Stimulated activated CD4-positive, alpha-beta T cell treated with anti-CD3 and anti-CD28 coated beads, Interleukin-2, amount 100 ng/mL, for 24 hours (primary cell): ENCODE results near the gene SYT9.

Experiments used
- DNase-seq, 2 donors: peaks; one replicate each; pipeline ENCODE4 v3.0.0-alpha.2; 2020

SYT9 gene, protein sequence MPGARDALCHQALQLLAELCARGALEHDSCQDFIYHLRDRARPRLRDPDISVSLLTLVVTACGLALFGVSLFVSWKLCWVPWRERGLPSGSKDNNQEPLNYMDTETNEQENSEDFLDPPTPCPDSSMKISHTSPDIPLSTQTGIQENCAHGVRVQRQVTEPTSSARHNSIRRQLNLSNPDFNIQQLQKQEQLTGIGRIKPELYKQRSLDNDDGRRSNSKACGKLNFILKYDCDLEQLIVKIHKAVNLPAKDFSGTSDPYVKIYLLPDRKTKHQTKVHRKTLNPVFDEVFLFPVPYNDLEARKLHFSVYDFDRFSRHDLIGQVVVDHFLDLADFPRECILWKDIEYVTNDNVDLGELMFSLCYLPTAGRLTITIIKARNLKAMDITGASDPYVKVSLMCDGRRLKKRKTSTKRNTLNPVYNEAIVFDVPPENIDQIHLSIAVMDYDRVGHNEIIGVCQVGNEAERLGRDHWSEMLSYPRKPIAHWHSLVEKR

DNA sequence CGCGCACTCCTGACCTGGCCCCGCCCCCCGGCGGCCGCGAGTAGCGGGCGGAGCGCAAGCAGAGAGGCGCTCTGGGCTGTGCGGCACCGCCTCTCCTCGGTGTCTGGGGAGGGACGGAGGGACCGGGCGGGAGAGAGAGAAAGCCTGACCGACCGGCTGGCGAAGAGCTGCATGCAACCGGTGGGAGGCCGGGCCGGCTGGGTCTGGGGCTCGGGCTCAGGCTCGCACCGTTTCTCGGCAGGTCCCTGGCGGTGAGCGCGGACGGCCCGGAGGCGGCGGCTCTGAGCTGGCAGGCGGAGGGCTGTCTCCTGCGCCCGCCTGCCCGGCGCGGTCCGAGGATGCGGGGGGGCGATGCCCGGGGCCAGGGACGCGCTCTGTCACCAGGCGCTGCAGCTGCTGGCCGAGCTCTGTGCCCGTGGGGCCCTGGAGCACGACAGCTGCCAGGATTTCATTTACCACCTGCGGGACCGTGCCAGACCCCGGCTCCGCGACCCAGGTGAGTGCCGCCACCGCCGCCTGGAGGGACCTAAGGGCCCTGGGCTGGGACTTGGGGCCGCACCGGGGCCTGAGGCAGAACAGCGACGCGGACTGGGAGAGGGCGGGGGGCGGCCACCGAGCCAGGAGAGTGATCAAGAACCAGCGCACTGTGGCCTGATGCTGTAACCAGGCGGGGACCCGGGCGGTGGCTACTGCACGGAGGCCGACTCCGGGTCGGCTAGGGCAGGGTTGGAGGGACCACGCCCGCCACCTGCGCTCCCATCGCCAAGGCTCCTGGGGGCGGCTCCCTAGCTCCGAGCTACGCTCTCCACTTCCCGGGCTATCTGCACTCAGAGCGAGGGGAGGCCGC lies at the start of gene SYT9:
TSS of gene SYT9 (plus strand) at position 69 of the 847 bp plus-strand sequence. CDS start at position 352, 283 bp downstream.
- peak in 1 of 2 donors; percentile 57 for DNase-seq

DNA sequence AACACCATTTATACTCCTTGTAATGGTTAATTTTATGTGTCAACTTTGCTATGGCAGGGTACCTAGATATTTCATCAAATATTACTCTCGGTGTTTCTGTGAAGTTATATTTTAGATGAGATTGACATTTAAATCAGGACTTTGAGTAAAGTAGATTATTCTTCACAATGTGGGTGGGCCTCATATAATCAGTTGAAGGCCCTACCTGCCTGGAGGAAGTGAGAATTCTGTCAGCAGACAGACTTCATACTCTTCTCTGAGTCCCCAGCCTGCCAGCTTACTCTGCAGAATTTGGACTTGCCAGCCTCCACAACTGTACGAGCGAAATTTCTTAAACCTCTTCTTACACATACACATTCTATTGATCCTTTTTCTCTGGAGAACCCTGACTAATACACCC lies 49.3 kb upstream of the SYT9 start:
- no peak for DNase-seq

DNA sequence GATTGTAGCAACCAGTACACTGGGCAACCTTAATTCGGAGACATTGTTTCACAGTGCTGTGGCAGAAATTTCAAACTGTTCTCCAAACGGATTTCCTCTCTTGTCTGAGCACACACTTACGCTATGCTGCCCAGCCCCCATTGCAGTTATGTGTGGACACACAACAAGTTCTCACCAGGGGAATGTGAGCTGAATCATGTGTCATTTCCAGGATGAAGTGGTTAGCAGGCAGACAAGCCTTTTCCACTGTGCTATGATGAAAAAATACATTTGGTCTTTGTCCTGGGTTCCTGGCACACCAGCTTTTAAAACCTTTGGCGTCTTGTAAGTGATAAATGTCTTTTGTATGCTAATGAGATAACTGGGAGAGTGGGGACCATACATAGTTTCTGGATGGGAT lies 46.9 kb upstream of the SYT9 start:
- no peak for DNase-seq

DNA sequence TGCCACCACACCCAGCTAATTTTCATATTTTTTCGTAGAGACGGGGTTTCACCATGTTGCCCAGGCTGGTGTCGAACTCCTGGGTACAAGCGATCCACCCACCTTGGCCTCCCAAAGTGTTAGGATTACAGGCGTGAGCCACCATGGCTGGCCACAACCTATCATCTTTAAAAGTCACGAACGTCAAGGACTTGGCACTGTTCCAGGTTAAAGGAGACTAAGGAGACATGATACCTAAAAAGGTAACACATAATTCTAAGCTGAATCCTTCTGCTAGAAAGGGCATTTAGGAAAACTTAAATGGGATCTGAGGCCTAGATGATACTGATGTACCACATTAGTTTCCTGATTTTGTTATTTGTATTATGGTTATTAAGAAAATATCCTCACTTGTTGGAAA lies 43.3 kb upstream of the SYT9 start:
- no peak for DNase-seq

DNA sequence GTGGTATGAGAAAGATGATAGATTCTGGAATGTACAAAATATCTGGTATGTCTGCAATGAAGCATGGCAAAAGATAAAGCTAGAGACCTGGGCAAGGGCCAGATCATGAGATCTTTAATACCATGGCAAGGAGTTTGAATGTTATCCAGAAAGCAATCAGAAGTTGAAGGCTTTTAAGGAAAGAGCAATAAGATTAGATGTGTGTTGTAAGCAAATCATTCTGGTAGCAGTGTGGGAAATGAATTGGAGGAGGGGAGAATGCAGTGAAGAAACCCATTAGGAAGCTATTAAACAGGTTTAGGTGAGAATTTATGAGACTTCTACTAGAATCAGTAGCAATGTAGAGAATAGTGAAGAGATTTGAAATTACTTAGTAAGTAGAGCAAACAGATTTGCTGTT lies 32.2 kb upstream of the SYT9 start:
- no peak for DNase-seq

DNA sequence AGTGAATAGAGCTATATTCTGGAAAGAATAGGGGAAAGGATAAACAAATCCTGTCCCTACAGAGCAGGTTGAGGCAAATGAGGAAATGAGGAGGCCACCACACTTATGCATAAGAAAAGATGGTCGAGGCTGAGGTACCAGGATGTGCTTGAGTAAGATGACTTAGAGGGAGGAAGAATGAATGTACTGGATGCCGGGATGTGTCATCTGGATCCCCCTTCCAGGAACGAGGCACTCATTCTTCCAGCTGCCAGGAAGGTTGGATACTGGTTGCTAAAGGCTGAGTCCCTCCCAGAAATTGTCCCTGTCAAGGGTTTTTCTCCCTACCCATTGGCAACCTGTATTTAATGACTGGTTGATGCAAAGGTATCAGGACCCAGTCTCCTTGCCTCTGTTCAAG lies 31.1 kb upstream of the SYT9 start:
- DNase-seq = no peak

DNA sequence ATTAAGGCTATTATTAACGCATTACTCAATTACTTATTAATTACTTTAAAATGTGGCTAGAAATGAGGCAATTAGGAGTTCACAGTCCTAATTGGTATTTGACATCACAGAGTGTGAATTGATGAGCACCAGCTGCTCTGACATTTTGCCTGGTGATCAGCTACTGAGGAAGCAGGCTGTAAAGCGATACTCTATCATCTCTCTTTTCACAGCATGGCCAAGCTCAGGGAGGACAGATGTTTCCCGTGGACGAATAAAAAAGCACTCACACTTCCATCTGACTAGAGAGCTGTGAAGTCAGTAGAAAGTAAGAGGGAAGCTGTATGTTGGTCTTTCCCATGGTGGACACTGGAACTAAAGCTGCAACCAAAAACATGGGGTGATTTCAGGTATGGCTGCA lies 29.1 kb upstream of the SYT9 start:
- DNase-seq = no peak

DNA sequence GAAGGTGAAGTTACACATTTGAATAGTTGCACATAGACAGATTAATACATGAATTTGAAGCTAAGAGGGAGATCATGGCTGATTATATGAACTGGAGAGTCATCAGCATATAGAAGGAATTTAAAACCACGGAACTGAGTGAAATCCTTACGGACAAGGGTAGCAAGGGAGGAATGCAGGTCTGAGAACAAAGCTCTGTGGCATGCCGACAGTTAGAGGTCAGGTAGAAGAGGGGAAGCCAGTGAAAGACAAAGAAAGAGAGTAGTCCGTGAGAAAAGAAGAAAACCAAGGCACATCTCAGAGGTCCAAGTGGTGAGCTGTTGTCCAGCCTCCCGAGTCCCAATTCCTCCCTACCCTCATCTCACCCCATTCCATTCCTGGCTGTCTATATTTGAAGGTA lies 11.8 kb upstream of the SYT9 start:
- DNase-seq = no peak

DNA sequence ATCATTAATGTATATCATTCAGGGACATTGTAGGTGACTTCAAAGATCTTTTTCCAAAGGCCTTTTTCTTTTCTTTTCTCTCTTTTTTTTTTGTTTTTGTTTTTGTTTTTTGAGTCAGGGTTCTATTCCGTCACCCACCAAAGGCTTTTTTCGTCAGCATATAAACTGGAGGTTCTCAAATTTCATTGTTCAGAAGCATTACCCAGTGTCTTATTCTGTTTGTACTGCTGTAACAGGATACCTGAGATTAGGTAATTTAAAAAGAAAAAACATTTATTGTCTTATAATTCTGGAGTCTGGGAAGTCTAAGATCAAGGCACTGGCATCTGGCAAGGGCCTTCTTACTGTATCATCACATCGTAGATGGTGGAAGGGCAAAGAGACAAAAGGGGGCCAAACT lies 6.4 kb upstream of the SYT9 start:
- no peak for DNase-seq

DNA sequence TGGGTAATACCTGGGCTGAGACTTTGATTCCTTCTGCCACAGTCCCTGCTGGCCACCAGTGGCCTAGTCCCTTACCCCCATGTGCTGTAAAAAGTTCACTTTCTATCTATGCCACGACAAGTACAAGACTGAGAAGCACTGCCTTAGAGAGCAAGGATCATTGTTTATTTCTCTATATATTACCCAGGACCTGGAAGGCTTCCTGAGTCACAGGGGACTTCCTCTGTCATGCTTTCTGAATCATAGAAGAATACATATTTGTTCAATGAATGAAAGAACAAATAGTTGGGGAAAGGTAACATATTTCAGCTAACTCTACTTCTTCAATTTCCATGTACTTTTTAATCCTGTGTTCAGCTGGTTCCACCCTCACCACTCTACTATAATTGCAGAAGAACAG lies 5.5 kb upstream of the SYT9 start:
- DNase-seq = no peak

DNA sequence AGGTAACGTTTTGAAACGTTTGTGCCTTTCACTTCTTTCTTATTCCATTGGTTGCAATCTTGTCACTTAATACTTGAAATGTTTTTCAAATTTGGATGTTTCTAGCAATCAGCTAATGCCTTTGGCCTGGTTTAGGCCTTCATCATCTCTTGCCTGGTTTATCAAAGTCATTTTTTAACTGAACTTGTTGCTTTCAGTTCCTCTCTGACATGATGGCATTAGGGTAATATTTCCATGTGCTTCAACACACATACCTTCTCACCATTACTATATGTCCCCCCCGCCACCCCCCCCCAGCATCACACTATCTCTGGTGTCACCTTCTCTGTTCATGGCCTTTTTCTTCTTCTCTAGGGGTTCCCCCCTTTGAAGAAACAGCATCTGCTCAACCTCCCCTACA lies 1.5 kb upstream of the SYT9 start:
- DNase-seq = no peak

DNA sequence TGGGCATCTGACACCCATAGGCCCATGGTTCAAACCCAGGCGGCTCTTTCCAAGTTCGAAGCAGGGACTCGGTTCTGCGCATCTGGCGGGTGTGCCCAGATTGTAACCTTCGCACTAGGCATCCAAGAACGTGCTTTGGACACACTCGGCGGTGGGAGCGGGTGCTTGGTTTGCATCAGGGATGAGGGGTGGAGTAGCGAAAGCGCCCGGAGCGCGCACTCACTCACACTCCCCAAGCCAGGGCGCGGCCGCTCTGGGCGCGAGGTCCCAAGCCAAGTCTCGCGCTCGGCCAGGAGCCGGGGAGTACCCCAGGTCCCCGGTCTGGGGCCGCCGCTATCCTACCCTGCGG lies 243 bp upstream of the SYT9 start:
- DNase-seq = no peak

DNA sequence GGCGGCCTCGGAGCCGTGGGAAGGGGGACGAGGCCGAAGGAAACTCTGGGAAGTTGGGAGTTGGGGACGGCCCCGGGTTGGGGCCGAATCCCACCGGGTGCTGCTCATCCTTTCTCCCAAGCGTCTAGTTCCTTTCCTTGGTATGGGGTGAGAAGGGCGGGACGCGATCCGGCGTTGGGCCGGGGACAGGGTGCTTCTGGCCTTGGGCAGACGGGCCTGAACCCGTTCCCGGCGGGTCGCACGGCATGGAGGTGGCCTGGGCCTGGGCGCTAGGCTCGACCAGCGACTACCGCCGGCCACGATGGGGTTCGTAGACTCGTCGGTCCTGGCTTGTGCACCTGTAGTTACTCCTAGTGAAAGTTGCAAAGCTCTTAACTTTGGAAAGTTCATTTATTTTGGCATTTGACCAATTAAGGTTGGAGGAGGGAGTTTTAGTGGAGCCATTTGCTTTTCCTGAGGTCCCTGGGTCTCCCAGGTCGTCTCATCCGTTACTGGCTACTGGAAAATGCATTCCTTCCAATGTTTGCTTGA lies 1.0 kb downstream of the SYT9 start:
- DNase-seq = peak in 1 of 2 donors; percentile 2

DNA sequence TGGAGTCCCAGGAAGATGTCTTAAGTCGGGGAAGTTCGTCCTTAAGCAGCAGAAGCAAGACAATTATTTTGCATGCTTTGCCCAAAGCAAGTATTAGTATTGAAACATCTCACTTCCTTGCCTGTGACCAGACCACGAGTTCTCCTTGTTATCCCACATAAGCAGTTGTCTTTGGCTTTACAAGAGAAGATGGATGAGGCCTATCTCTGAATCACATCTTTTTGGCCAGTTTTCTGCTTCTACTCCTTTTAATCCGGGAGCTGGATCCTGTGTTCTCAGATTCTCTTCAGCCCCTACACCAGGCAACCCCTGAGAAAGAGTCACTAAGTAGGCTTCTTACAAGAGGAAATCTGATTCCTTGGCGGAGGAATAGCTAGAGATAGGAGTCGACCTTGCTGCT lies 2.1 kb downstream of the SYT9 start:
- no peak for DNase-seq

DNA sequence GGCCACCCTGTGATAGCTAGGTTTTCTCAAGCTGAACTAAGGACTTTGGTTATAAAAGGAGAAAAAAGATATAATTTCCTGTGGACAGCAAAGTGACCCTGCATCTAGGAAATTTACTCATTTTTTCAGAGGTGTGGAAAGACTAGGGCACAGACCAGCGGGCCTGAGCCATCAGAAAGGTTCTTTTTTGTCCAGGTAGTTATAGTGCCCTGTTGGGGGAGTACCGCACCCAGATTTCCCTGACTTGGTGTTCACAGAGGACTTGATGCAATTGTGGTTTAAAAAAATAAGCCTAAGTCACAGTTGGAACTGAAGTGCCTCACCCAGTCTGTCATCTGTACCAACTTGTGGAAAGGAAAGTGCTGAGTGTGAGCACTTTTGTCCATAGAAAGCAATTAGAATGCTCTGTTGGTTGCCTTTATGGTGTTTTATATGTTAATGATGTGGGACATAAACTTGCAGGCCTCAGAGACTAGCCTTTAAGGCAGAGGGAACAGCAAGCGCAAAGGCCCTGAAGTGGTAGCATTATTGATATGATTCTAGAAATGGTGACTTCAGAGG lies 3.1 kb downstream of the SYT9 start:
- DNase-seq = no peak

DNA sequence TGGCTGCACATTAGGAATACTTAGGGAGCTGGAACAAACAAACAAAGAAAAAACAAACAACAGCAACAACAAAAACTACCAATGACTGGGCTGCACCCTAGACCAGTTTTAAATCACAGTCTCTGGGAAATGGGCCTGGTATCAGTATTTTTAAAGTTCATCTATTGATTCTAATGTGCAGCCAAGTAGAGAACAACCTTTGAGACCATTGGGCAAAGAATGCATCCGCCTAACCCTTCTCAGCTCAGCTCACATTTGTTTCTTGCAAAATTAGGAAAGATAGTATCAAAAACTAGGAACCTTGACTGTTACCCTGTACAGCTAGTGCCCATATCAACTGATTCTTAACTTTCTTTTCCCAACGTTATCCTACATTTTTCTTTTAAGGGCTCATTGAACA lies 5.2 kb downstream of the SYT9 start:
- DNase-seq = no peak

DNA sequence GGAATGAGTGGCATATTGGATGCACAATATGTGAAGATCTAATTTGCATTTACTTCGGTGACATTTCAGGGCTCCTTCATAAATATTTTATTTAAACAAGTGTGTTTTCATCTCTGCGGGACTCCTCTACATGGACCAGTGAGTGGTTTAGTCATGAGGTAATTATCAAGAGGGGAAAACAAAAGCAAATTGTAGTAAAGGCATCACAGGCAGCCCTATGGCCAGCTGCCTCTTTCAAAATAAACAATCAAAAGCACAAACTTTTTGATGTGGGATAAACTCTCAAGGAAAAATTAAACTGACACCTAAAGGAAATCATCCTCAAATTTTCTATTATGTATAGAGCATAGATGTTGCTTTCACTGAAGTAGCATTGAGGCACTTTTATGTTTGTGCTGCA lies 6.0 kb downstream of the SYT9 start:
- no peak for DNase-seq

DNA sequence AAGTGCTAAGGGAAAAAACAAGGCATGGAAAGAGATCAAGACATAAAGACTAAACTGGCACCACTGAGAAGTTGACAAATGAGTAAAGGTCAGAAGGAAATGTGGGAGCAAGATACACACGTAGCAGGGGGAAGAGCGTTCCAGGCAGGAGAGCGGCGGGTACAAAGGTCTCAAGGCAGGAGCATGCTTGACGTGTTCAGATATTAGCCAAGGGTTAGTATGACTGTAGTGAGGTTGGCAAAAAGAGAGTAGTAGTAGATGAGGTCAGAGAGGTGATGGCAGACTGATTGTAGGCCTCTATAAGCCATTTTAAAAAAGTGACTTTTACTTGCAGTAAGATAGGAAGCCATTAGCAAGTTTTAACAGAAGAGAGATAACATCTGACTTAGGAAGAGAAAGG lies 9.9 kb downstream of the SYT9 start:
- DNase-seq = no peak

DNA sequence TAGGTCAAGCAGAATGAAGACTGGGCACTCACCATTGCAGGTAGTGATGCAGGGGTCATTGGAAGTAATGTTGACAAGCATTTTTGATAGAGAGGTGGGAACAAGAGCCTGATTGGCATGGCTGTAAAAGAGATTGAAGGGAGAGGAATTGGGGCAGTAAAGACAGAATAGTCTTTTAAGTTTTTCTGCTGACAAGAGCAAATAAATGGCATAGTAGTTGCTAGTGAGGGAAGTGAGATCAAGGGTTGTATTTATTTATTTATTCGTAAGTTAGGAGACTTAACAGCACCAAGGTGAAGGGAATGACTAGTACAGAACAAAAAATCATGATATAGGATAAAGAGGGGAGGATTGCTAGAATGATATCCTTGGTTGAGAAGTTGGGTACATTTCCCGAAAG lies 11.0 kb downstream of the SYT9 start:
- DNase-seq = no peak

DNA sequence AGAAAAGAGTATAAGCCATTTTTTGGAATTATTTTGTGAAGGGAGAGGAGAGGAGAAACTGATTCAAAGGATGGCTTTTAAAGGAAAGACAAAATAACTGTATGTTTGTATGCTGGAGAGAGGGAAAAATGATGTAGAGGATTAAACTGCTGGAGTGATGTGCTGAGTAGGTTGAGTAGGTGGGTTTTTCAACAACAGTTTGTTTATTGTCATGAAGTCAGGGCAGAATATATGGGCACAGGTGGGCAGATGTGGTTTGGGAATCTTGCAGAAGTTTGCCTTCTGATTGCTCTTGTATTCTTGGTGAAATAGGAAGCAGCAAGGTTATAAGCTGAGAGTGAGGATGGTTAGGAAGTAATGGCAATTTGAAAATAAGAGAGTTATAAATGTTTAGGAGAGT lies 12.1 kb downstream of the SYT9 start:
- no peak for DNase-seq

DNA sequence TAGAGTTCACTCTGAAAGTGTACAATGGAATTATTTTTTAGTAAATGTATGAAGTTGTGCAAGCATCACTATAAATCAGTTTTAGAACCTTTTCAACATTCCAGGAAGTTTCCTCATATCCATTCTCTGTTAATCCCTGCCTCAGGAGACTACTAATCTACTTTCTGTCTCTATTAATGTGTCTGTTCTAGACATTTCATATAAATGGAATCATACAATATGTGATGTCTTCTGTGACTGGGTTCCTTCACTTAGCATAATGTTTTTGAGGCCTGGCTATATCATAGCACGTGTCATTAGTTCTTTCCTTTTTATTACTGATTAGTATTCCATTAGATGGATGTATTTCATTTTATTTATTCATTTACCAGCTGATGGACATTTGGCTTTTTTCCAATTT lies 17.1 kb downstream of the SYT9 start:
- DNase-seq = no peak

DNA sequence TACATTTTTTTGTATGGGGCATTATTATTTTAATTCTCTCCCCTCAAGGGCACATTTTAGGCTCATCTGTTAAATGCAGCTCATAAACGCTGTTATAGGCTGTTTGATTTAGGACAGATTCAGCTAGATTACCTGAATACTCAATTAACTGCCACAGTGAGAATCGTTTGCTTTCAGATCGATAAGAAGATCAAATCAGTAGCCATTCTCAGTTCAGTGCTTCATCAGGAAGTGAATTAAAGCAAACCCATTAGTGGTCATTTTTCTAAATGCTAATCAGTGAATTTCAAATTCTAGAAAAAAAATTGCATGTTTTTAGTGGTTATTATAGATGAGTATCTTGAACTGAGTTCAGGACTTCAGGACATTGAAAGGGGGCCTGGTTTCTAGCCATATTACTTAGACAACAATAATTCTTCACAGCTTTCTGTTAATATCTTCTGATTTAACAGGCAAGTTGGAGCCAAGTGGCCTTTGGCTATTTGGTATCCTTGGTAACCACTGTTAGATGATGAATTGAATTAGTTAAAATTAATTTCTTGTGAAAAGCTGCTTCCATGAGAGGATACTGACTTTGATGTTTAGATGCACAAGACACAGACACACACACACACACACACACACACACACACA lies 18.6 kb downstream of the SYT9 start:
- no peak for DNase-seq

DNA sequence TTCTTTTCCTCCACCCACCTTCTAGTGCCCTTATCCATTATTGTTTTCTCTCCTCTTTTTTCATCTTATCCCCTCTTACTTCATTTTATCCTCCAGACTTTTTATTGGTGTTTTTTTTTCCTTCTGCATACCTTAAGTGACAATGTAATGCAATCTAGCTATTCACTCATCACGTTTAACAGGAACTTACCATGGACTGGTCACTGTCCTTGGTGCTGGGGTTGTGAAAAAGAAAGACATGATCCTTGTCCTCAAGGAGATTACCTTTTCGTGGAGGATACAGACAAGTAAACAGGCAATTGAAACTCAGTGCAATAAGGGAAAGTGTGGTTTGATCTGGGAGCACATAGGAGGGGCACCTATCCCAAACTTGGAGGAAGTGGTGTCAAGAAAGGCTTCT lies 20.7 kb downstream of the SYT9 start:
- no peak for DNase-seq
